ENCODE data around the gene ITGA1.
A peak's percentile ranks its signal among the peaks of the same experiment; 100 is the strongest.
"Not testable (repeated sequence)": the region's sequence is repeated elsewhere in the genome, so short reads cannot be mapped to it uniquely, and the experiment has no call there.

ITGA1 gene

GRCh38 chr5:52956915-52957747 lies 169.4 kb downstream of the ITGA1 start:
- TF ChIP-seq ZFX (IDR thresholded peaks at IDR 0.05) (no peak), CTCF (conservative IDR thresholded peaks at IDR 0.05) (no peak)

GRCh38 chr5:52961274-52961681 lies 173.6 kb downstream of the ITGA1 start:
- no peak for TF ChIP-seq ZFX (IDR thresholded peaks at IDR 0.05)
- TF ChIP-seq CTCF (conservative IDR thresholded peaks at IDR 0.05) = no peak
- H3K27ac ChIP-seq = no peak overlapping the region

More at GRCh38 chr5:52956915-52957747, 169.4 kb downstream of the ITGA1 start:
- H3K27ac ChIP-seq = no peak overlapping the region

GRCh38 chr5:52963636-52964035 lies 175.9 kb downstream of the ITGA1 start:
- no peak overlapping the region for H3K27ac ChIP-seq
- TF ChIP-seq ZFX (IDR thresholded peaks at IDR 0.05) (no peak), CTCF (conservative IDR thresholded peaks at IDR 0.05) (no peak)

- H3K27ac ChIP-seq = no peak overlapping the region
- TF ChIP-seq ZFX (IDR thresholded peaks at IDR 0.05) = no peak
- TF ChIP-seq CTCF (conservative IDR thresholded peaks at IDR 0.05) = peak; percentile 8; the same call in 1 of the 2 replicates
Observed at GRCh38 chr5:52964138-52964537, 176.4 kb downstream of the ITGA1 start.

GRCh38 chr5:52976157-52976556 lies 188.4 kb downstream of the ITGA1 start:
- H3K27ac ChIP-seq = not testable (repeated sequence)

GRCh38 chr5:52977264-52977897 lies 189.7 kb downstream of the ITGA1 start:
- TF ChIP-seq CTCF (conservative IDR thresholded peaks at IDR 0.05) (no peak), ZFX (IDR thresholded peaks at IDR 0.05) (no peak)
- H3K27ac ChIP-seq = no peak overlapping the region

GRCh38 chr5:52981507-52981906 lies 193.8 kb downstream of the ITGA1 start:
- TF ChIP-seq ZFX (IDR thresholded peaks at IDR 0.05) = no peak
- no peak for TF ChIP-seq CTCF (conservative IDR thresholded peaks at IDR 0.05)
- no peak overlapping the region for H3K27ac ChIP-seq
